HCT116 (cell line): ENCODE measurements around the gene SLC9C2. TPM values are rescaled to one million over a fixed set of nuclear protein-coding genes. Genes with fewer than 3 reads are reported as not detected.

Experiments
- ATAC-seq: fragments of 200-7000 bp; cut with Tn5 transposase; 2 replicates; pipeline ENCODE4 v1.9.1; 2020; ENCODE audit warnings: mild to moderate bottlenecking, moderate library complexity
- BruUV-seq: library from RNA; stranded (reverse); fragments of 400-500 nt; replicated peaks from 2 replicates; lab custom pipeline; 2021; lab: Mats Ljungman, UMichigan
- CTCF ChIA-PET: fragments of 300-600 bp; sonication (Branson Sonifier 250); formaldehyde crosslinking; loops from one replicate; lab custom pipeline; 2021; ENCODE audit warnings: antibody characterized with exemption; lab: Charles Lee
- POLR2A ChIA-PET: fragments of 300-600, 350-600 bp; sonication (Branson Sonifier 250); formaldehyde crosslinking; loops from one replicate; lab custom pipeline; 2021; ENCODE audit warnings: antibody characterized with exemption; lab: Charles Lee
- RAD21 ChIA-PET, 2 experiments: fragments of 300-600 bp; sonication (Branson Sonifier 250); formaldehyde crosslinking; loops; one replicate each; lab custom pipeline; 2023; ENCODE audit warnings: low total read pairs in 2 of 2; ENCODE audit not compliant: uncharacterized antibody in 2 of 2, unreplicated experiment in 2 of 2, low non-redundant PET in 1 of 2; lab: Charles Lee
- DNase-seq: peaks from one replicate; pipeline ENCODE4 v3.0.0-alpha.2; 2010; ENCODE audit warnings: low read depth, low spot score
- H2AFZ ChIP-seq: fragments of 200-600 bp; shearing (Covaris generic), sonication (generic); 2 replicates; pipeline ENCODE4 v1.6.1; 2017; ENCODE audit warnings: low read depth, mixed run types, mixed read lengths, antibody characterized with exemption, low read length; ENCODE audit not compliant: poor library complexity, severe bottlenecking
- H3K27ac ChIP-seq: 2 replicates; pipeline ENCODE4 v1.5.1; 2012; ENCODE audit warnings: low read depth, low read length
- H3K27me3 ChIP-seq: fragments of 200-600 bp; sonication (generic); 2 replicates; pipeline ENCODE4 v1.6.1; 2016; ENCODE audit warnings: mixed run types, low read length, mixed read lengths; ENCODE audit not compliant: insufficient read depth
- H3K36me3 ChIP-seq, 2 experiments: fragments of 200-500 bp in 1 of 2; fragments of 200-600 bp in 1 of 2; sonication (Bioruptor generic) in 1 of 2; sonication (generic) in 1 of 2; 2 replicates each; pipeline versions ENCODE4 v1.5.1 to v1.6.1; 2014 to 2016; ENCODE audit warnings: low read length in 2 of 2, inconsistent platforms in 1 of 2, mixed read lengths in 1 of 2, mixed run types in 1 of 2; ENCODE audit not compliant: insufficient read depth in 2 of 2, control insufficient read depth in 1 of 2
- H3K4me1 ChIP-seq, 2 experiments: fragments of 200-600 bp in 1 of 2; sonication (generic) in 1 of 2; 2 replicates each; pipeline versions ENCODE4 v1.5.1 to v1.6.1; 2012 to 2017; ENCODE audit warnings: low read length in 2 of 2, inconsistent platforms in 1 of 2, mild to moderate bottlenecking in 1 of 2, mixed read lengths in 1 of 2, mixed run types in 1 of 2, moderate library complexity in 1 of 2; ENCODE audit not compliant: insufficient read depth in 2 of 2, control insufficient read depth in 1 of 2
- H3K4me2 ChIP-seq: fragments of 200-600 bp; sonication (generic); 2 replicates; pipeline ENCODE4 v1.6.1; 2017; ENCODE audit warnings: mixed run types, low read length, mixed read lengths
- H3K4me3 ChIP-seq, 2 experiments: fragments of 200-600 bp in 1 of 2; sonication (generic) in 1 of 2; replicated peaks in 1 of 2; 2 replicates each; pipeline ENCODE4 v1.5.1; 2011 to 2016; ENCODE audit warnings: low read length in 2 of 2, control low read depth in 1 of 2, low read depth in 1 of 2, mild to moderate bottlenecking in 1 of 2, mixed read lengths in 1 of 2, mixed run types in 1 of 2
- H3K79me2 ChIP-seq: fragments of 200-600 bp; sonication (generic); 2 replicates; pipeline ENCODE4 v1.6.1; 2017; ENCODE audit warnings: mild to moderate bottlenecking, mixed run types, low read length, moderate library complexity, mixed read lengths; ENCODE audit not compliant: insufficient read depth
- H3K9ac ChIP-seq: fragments of 200-600 bp; sonication (generic); 2 replicates; pipeline ENCODE4 v1.6.1; 2016; ENCODE audit warnings: low read length, mixed read lengths
- H3K9me2 ChIP-seq: fragments of 200-600 bp; sonication (generic), shearing (Covaris generic); 2 replicates; pipeline ENCODE4 v1.6.1; 2017; ENCODE audit warnings: mixed run types, mild to moderate bottlenecking, moderate library complexity; ENCODE audit not compliant: insufficient read depth
- H3K9me3 ChIP-seq, 2 experiments: fragments of 200-500 bp in 1 of 2; fragments of 200-600 bp in 1 of 2; sonication (Bioruptor generic) in 1 of 2; sonication (generic) in 1 of 2; 2 replicates each; pipeline ENCODE4 v1.6.1; 2014 to 2017; ENCODE audit warnings: low read length in 2 of 2, mixed read lengths in 2 of 2, inconsistent platforms in 1 of 2, low read depth in 1 of 2, mild to moderate bottlenecking in 1 of 2, mixed run types in 1 of 2, moderate library complexity in 1 of 2; ENCODE audit not compliant: control insufficient read depth in 1 of 2, insufficient read depth in 1 of 2
- H4K20me1 ChIP-seq: fragments of 200-600 bp; sonication (generic), shearing (Covaris generic); 2 replicates; pipeline ENCODE4 v1.6.1; 2017; ENCODE audit warnings: mixed run types, mild to moderate bottlenecking, moderate library complexity; ENCODE audit not compliant: insufficient read depth
- EZH2phosphoT487 ChIP-seq: fragments of 200-600 bp; IDR thresholded peaks from 2 replicates; pipeline ENCODE4 v1.6.1; 2018; ENCODE audit warnings: antibody characterized with exemption, borderline replicate concordance
- FOSL1 ChIP-seq: IDR thresholded peaks from 2 replicates; pipeline ENCODE4 v1.6.1; 2012; ENCODE audit warnings: low read depth
- RAD21 ChIP-seq: IDR thresholded peaks from 2 replicates; pipeline ENCODE4 v1.6.1; 2012; ENCODE audit warnings: low read depth, mild to moderate bottlenecking
- REST ChIP-seq: IDR thresholded peaks from 2 replicates; pipeline ENCODE4 v1.6.1; 2012; ENCODE audit warnings: low read depth
- SP1 ChIP-seq: IDR thresholded peaks from 2 replicates; pipeline ENCODE4 v1.6.1; 2012; ENCODE audit warnings: low read depth
- intact Hi-C: fragments of 100-400 bp; cut with micrococcal nuclease; formaldehyde crosslinking; loops from 2 replicates; pipeline ENCODE4 v1.10.0; 2022
- total RNA-seq: library from RNA; stranded (reverse); gene quantifications from one replicate; pipeline ENCODE4 v1.2.1, GENCODE V29; 2021; ENCODE audit not compliant: unreplicated experiment

SLC9C2 gene
- total RNA-seq, 1 experiment from 2014 or later, result not detected

DNA sequence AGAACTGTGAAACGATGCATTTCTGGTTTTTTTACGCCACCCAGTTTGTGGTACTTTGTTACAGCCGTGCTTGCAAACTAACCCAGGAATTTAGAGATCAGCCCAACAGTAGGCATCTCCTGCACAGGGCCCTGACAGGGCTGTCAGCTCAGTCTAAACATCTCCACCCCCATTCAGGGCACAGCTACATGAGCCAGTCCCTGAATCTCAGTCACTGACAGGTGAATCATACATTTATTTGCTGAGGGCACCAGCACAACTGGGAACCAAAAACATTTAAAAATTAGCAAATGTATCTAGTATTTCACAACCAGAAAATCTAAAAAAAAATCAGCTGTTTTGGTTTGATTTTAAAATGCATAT, 95.0 kb downstream of the SLC9C2 start:
- H3K9ac ChIP-seq, result no peak overlapping the region
- H3K9me2 ChIP-seq, result no peaks in the 10 kb centered on the region
- ATAC-seq, result 0 out of 2 replicates have a peak, but pooled peaks have one; percentile 30
- H3K4me1 ChIP-seq, result peaks cover 9 to 19% of the 10 kb centered on the region in 2 experiments
- ChIA-PET RAD21 (interaction anchor here in 1 of 2 experiments (0.9 kb wide), 1 partner anchor 78 kb away, joined by 3 read pairs; no protein-coding TSS in a partner anchor), CTCF (no interaction called here), POLR2A (no interaction called here)
- DNase-seq, result no peak
- H3K27me3 ChIP-seq, result no peaks in the 10 kb centered on the region
- no peaks in the 10 kb centered on the region for H4K20me1 ChIP-seq
- H3K9me3 ChIP-seq, result no peaks in the 10 kb centered on the region
- peak overlapping the region; percentile 47 for H3K4me2 ChIP-seq
- intact Hi-C loops, result no loop called here
- BruUV-seq, result no TSS peak
- H3K79me2 ChIP-seq, result no peaks in the 10 kb centered on the region
- no peak for TF ChIP-seq SP1
- TF ChIP-seq FOSL1, result no peak
- no peak for TF ChIP-seq REST
- TF ChIP-seq EZH2phosphoT487, result no peak
- TF ChIP-seq RAD21, result no peak
- TF ChIP-seq, all 23 proteins: peak for 0
- Histone ChIP-seq H3K27ac (no peak overlapping the region), H2AFZ (peak overlapping the region; percentile 85), H3K36me3 (no peaks in the 10 kb centered on the region), H3K4me3 (0 out of 4 replicates have a peak overlapping the region, but pooled peaks of 1 of the 2 experiments have one; percentile 24)
